Ovary (tissue), 9 donors: ENCODE measurements around the gene HSPA1B. TPM values are rescaled to one million over a fixed set of nuclear protein-coding genes. Genes with fewer than 3 reads are reported as not detected.
A peak's percentile ranks its signal among the peaks of the same experiment; 100 is the strongest.

Experiments used
- DNase-seq, 5 donors: peaks; one replicate each; pipeline ENCODE4 v3.0.0-alpha.2; 2019 to 2020
- H3K27ac ChIP-seq, 2 donors: fragments of 200-600 bp; one replicate each; pipeline versions ENCODE4 v1.5.1 to v1.8.0; 2019 to 2022
- H3K27me3 ChIP-seq: fragments of 200-600 bp; one replicate; pipeline ENCODE4 v1.8.0; 2022
- H3K36me3 ChIP-seq: fragments of 200-600 bp; sonication (generic); one replicate; pipeline ENCODE4 v1.5.1; 2019
- H3K4me1 ChIP-seq: one replicate; pipeline ENCODE4 v1.8.1; 2013; ENCODE audit warnings: mild to moderate bottlenecking, moderate library complexity; ENCODE audit not compliant: insufficient read depth
- H3K4me3 ChIP-seq: fragments of 200-600 bp; sonication (generic); one replicate; pipeline ENCODE4 v1.5.1; 2017
- H3K9me3 ChIP-seq, 2 donors: fragments of 200-600 bp in 1 of 2; sonication (generic) in 1 of 2; one replicate each; pipeline versions ENCODE4 v1.5.1 to v1.8.1; 2013 to 2019; ENCODE audit warnings: mild to moderate bottlenecking in 1 of 2, moderate library complexity in 1 of 2
- CTCF ChIP-seq, 3 donors: fragments of 450-650 bp in 2 of 3; fragments of 200-600 bp in 1 of 3; IDR thresholded peaks; one replicate each; pipeline versions ENCODE4 v1.5.1 to v1.8.0; 2016 to 2022; ENCODE audit warnings: antibody characterized with exemption in 3 of 3, mild to moderate bottlenecking in 1 of 3
- EP300 ChIP-seq: sonication (generic); formaldehyde crosslinking; IDR thresholded peaks from one replicate; pipeline ENCODE4 v1.6.1; 2017; ENCODE audit warnings: antibody characterized with exemption
- POLR2A ChIP-seq: fragments of 450-650 bp; IDR thresholded peaks from one replicate; pipeline ENCODE4 v1.6.1; 2017; ENCODE audit warnings: antibody characterized with exemption, mild to moderate bottlenecking, moderate library complexity
- WGBS, 3 donors: extraction: QIAGEN DNeasy Blood & Tissue Kit in 1 of 3; methylation state at CpG; one replicate each; pipeline versions ENCODE4 v1.1.5 to v1.1.7; 2013 to 2017; 5-methylcytosine and 5-hydroxymethylcytosine counted together
- intact Hi-C, 4 donors: fragments of 100-400 bp; cut with DNase I; formaldehyde crosslinking; loops; one replicate each; pipeline versions ENCODE4 v1.11.0 to v1.15.1; 2022 to 2023
- polyA plus RNA-seq, 2 donors: library from polyadenylated mRNA; stranded (reverse); fragments of 200-250 nt in 1 of 2; fragments of 350-450 nt in 1 of 2; fragmentation: Illumina TruSeq in 1 of 2; extraction: RNeasy Lipid Tissue Mini Kit (QIAGEN cat#74804) in 1 of 2; gene quantifications; one replicate each; pipeline ENCODE4 v1.2.3, GENCODE V29; 2013 to 2014
- total RNA-seq, 7 donors: library from RNA; depleted of rRNA in 2 of 7; stranded (reverse); fragments of >200 nt in 2 of 7; fragmentation: NEBNext Ultra II Directional in 3 of 7; extraction: Animal tissue kit (Norgen Biotek cat#: 25700) in 3 of 7; gene quantifications; one replicate each; pipeline versions ENCODE4 v1.1.0 to v1.2.4, GENCODE V29; 2016 to 2023
- donor health status: DM: no; HTN: no; CAD: no; lungs with moderate emphysema.
- donor health status: DM: no; HTN: no; CAD: no.
- donor health status: Bipolar disorder and iron deficiency.
- donor health status: DM: yes; HTN: yes; CAD: no.
- donor health status: DM: no; HTN: no; CAD: no.
- donor health status: DM: yes; HTN: yes; CAD: no.

HSPA1B gene
- total and polyA plus RNA-seq, 9 donors, result 41.9 to 506 (median 175) TPM

GRCh38 chr6:31834367-31835250 is 7.1 kb downstream of the HSPA1B start:
- WGBS, 3 donors, result 0 to 1% (median 0%) methylated on average over 58 to 59 of the region's 59 CpGs
- intact Hi-C loops, result loop anchor here (5.0 to 10.0 kb wide), 7 partner anchors 37 to 290 kb away; partner anchors contain the start of genes CLIC1 (in 2 of the 4), LY6G5C (in 2 of the 4), ATP6V1G2 (in 1 of the 4) and CSNK2B (in 1 of the 4)
- Histone ChIP-seq H3K4me3 (peak overlapping the region; percentile 97), H3K4me1 (peaks cover 7% of the 10 kb centered on the region), H3K27ac (peak overlapping the region; percentile 91 to 93), H3K36me3 (no peaks in the 10 kb centered on the region), H3K9me3 (no peaks in the 10 kb centered on the region), H3K27me3 (no peaks in the 10 kb centered on the region)
- TF ChIP-seq POLR2A (peak; percentile 50), CTCF (IDR thresholded peaks at IDR 0.05) (peak in 2 of 3 donors; percentile 13 to 16), EP300 (no peak)
- DNase-seq, result peak; percentile 88 to 93 (median 88)

- Histone ChIP-seq H3K27ac (peak overlapping the region; percentile 49 to 93), H3K36me3 (no peaks in the 10 kb centered on the region), H3K4me3 (peak overlapping the region; percentile 97), H3K9me3 (no peaks in the 10 kb centered on the region), H3K4me1 (peaks cover 4% of the 10 kb centered on the region), H3K27me3 (no peaks in the 10 kb centered on the region)
- no peak for TF ChIP-seq EP300
- TF ChIP-seq POLR2A, result no peak
- no peak for TF ChIP-seq CTCF (IDR thresholded peaks at IDR 0.05)
- intact Hi-C loops, result loop anchor here in 2 of 4 donors (10.0 kb wide), 2 partner anchors 101 to 291 kb away; partner anchors contain the start of genes ATP6V1G2 (in 1 of the 2), CLIC1 (in 1 of the 2), DDX39B (in 1 of the 2) and NFKBIL1 (in 1 of the 2)
- peak in 1 of 5 donors; percentile 27 for DNase-seq
- 4 to 20% (median 10%) methylated on average over 14 of the region's 14 CpGs for WGBS, 3 donors
Observed at GRCh38 chr6:31836047-31836473, 8.5 kb downstream of the HSPA1B start.

GRCh38 chr6:31836474-31837368 is 9.2 kb downstream of the HSPA1B start:
- DNase-seq, result peak in 1 of 5 donors; percentile 16
- H3K36me3 ChIP-seq, result no peaks in the 10 kb centered on the region
- H3K4me1 ChIP-seq, result no peaks in the 10 kb centered on the region
- peak overlapping the region; percentile 97 for H3K4me3 ChIP-seq
- intact Hi-C loops, result loop anchor here in 2 of 4 donors (10.0 kb wide), 2 partner anchors 102 to 292 kb away; partner anchors contain the start of genes ATP6V1G2 (in 1 of the 2), CLIC1 (in 1 of the 2), DDX39B (in 1 of the 2) and NFKBIL1 (in 1 of the 2)
- no peaks in the 10 kb centered on the region for H3K27me3 ChIP-seq
- TF ChIP-seq CTCF (IDR thresholded peaks at IDR 0.05) (no peak), POLR2A (no peak), EP300 (no peak)
- WGBS, 3 donors, result 8 to 17% (median 15%) methylated on average over 12 of the region's 12 CpGs
- peak overlapping the region; percentile 49 to 93 for H3K27ac ChIP-seq
- no peaks in the 10 kb centered on the region for H3K9me3 ChIP-seq
